IPS-NIHi7 (cell line): Measurements from ENCODE around the gene MBD5.
"Not testable (repeated sequence)": the region's sequence is repeated elsewhere in the genome, so short reads cannot be mapped to it uniquely, and the experiment has no call there.

Experiments
- DNase-seq: peaks from one replicate; pipeline ENCODE4 v3.0.0; 2012; ENCODE audit warnings: mixed read lengths; ENCODE audit errors: extremely low spot score

Gene MBD5

GRCh38 chr2:148021059-148021861 lies at the start of gene MBD5:
MBD5 (plus strand) TSS chr2:148021091.
- peak; percentile 32 for DNase-seq

GRCh38 chr2:147976102-147976501 lies 44.8 kb upstream of the MBD5 start:
- DNase-seq = no peak

- DNase-seq = no peak
Observed at GRCh38 chr2:147977679-147978078, 43.2 kb upstream of the MBD5 start.

- no peak for DNase-seq
Observed at GRCh38 chr2:147980940-147981528, 39.9 kb upstream of the MBD5 start.

GRCh38 chr2:147989102-147989501 lies 31.8 kb upstream of the MBD5 start:
- DNase-seq = no peak

GRCh38 chr2:147989809-147990403 lies 31.0 kb upstream of the MBD5 start:
- DNase-seq = peak; percentile 43

- not testable (repeated sequence) for DNase-seq
Observed at GRCh38 chr2:147994965-147995364, 25.9 kb upstream of the MBD5 start.

GRCh38 chr2:147996828-147997227 lies 24.1 kb upstream of the MBD5 start:
- no peak for DNase-seq

- no peak for DNase-seq
Observed at GRCh38 chr2:147998203-147998602, 22.7 kb upstream of the MBD5 start.

- DNase-seq = no peak
Observed at GRCh38 chr2:147999126-147999525, 21.8 kb upstream of the MBD5 start.

GRCh38 chr2:148000095-148000494 lies 20.8 kb upstream of the MBD5 start:
- DNase-seq = no peak

GRCh38 chr2:148002420-148002819 lies 18.5 kb upstream of the MBD5 start:
- DNase-seq = not testable (repeated sequence)

- peak; percentile 26 for DNase-seq
Observed at GRCh38 chr2:148006249-148007007, 14.5 kb upstream of the MBD5 start.

GRCh38 chr2:148007219-148007900 lies 13.5 kb upstream of the MBD5 start:
- no peak for DNase-seq

- not testable (repeated sequence) for DNase-seq
Observed at GRCh38 chr2:148008411-148008810, 12.5 kb upstream of the MBD5 start.

GRCh38 chr2:148013876-148014275 lies 7.0 kb upstream of the MBD5 start:
- DNase-seq = no peak

- DNase-seq = no peak
Observed at GRCh38 chr2:148014616-148015015, 6.3 kb upstream of the MBD5 start.

GRCh38 chr2:148020111-148021058 lies 506 bp upstream of the MBD5 start, which contains the start of gene ORC4:
ORC4 (minus strand) TSS chr2:148020737; CDS start chr2:147975958, 44,779 bp downstream.
- peak; percentile 91 for DNase-seq

GRCh38 chr2:148021886-148022285 lies 995 bp downstream of the MBD5 start:
- DNase-seq = no peak

- no peak for DNase-seq
Observed at GRCh38 chr2:148022351-148022750, 1.5 kb downstream of the MBD5 start.
